Lower leg skin (tissue), 3 donors: ENCODE measurements around the gene CRHBP.
"Not testable (repeated sequence)": the region's sequence is repeated elsewhere in the genome, so short reads cannot be mapped to it uniquely, and the experiment has no call there.

Experiments
- POLR2A ChIP-seq, 2 donors: fragments of 450-650 bp; IDR thresholded peaks; one replicate each; pipeline ENCODE4 v1.6.1; 2016 to 2017; ENCODE audit warnings: antibody characterized with exemption in 2 of 2, mild to moderate bottlenecking in 1 of 2, moderate library complexity in 1 of 2
- TF ChIP-seq, protein P1 (sequence below), 3 donors: fragments of 450-650 bp; IDR thresholded peaks; one replicate each; pipeline ENCODE4 v1.5.1; 2016; ENCODE audit warnings: antibody characterized with exemption in 3 of 3, mild to moderate bottlenecking in 3 of 3, moderate library complexity in 2 of 3

DNA sequence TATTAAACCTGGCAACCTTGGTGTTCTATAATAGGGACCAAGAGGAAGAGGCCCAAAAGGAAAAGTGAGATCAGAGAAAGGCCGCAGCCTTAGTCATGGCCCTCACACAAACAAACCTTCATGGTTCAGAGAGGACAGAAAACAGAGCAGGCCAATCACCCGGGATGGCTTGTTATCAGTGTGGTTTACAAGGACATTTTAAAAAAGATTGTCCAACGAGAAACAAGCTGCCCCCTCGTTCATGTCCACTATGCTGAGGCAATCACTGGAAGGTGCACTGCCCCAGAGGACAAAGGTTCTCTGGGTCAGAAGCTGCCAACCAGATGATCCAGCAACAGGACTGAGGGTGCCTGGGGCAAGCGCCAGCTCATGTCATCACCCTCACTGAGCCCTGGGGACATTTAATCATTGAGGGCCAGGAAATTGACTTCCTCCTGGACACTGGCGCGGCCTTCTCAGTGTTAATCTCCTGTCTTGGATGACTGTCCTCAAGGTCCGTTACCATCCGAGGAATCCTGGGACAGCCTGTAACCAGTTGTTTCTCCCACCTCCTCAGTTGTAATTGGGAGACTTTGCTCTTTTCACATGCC lies 42.4 kb upstream of the CRHBP start:
- TF ChIP-seq, protein P1, sequence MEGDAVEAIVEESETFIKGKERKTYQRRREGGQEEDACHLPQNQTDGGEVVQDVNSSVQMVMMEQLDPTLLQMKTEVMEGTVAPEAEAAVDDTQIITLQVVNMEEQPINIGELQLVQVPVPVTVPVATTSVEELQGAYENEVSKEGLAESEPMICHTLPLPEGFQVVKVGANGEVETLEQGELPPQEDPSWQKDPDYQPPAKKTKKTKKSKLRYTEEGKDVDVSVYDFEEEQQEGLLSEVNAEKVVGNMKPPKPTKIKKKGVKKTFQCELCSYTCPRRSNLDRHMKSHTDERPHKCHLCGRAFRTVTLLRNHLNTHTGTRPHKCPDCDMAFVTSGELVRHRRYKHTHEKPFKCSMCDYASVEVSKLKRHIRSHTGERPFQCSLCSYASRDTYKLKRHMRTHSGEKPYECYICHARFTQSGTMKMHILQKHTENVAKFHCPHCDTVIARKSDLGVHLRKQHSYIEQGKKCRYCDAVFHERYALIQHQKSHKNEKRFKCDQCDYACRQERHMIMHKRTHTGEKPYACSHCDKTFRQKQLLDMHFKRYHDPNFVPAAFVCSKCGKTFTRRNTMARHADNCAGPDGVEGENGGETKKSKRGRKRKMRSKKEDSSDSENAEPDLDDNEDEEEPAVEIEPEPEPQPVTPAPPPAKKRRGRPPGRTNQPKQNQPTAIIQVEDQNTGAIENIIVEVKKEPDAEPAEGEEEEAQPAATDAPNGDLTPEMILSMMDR (IDR thresholded peaks at IDR 0.05): not testable (repeated sequence)
- not testable (repeated sequence) for TF ChIP-seq POLR2A (IDR thresholded peaks at IDR 0.05)
